ENCODE data around the gene SMIM21. TPM values are rescaled to one million over a fixed set of nuclear protein-coding genes. Genes with fewer than 3 reads are reported as not detected.

The SMIM21 gene
- total RNA-seq, 1 donor from 2014 or later = not detected

GRCh38 chr18:75422341-75422910 is 5.1 kb downstream of the SMIM21 start:
- Histone ChIP-seq H3K27me3 (no peaks in the 10 kb centered on the region), H3K27ac (no peak overlapping the region), H3K36me3 (no peaks in the 10 kb centered on the region), H3K4me1 (no peaks in the 10 kb centered on the region), H3K4me3 (no peak overlapping the region), H3K9me3 (no peaks in the 10 kb centered on the region)
- intact Hi-C loops (cut with DNase I) = no loop called here
- DNase-seq (no peak), ATAC-seq (no peak)
- no peak for TF ChIP-seq CTCF (IDR thresholded peaks at IDR 0.05)

GRCh38 chr18:75421656-75422055 is 5.8 kb downstream of the SMIM21 start:
- no peak overlapping the region for H3K27ac ChIP-seq
- H3K4me1 ChIP-seq = no peaks in the 10 kb centered on the region
- no peaks in the 10 kb centered on the region for H3K27me3 ChIP-seq
- DNase-seq = no peak
- no peak for TF ChIP-seq CTCF (IDR thresholded peaks at IDR 0.05)
- intact Hi-C loops (cut with DNase I) = no loop called here
- ATAC-seq = no peak
- no peaks in the 10 kb centered on the region for H3K9me3 ChIP-seq
- H3K36me3 ChIP-seq = no peaks in the 10 kb centered on the region
- no peak overlapping the region for H3K4me3 ChIP-seq

GRCh38 chr18:75418293-75419005 is 9.1 kb downstream of the SMIM21 start:
- Histone ChIP-seq H3K36me3 (no peaks in the 10 kb centered on the region), H3K4me3 (no peak overlapping the region), H3K27me3 (no peaks in the 10 kb centered on the region), H3K9me3 (no peaks in the 10 kb centered on the region), H3K27ac (no peak overlapping the region), H3K4me1 (no peaks in the 10 kb centered on the region)
- intact Hi-C loops (cut with DNase I) = no loop called here
- DNase-seq = no peak
- no peak for ATAC-seq
- TF ChIP-seq CTCF (IDR thresholded peaks at IDR 0.05) = no peak

- no peak for DNase-seq
- Histone ChIP-seq H3K4me3 (no peak overlapping the region), H3K9me3 (no peaks in the 10 kb centered on the region), H3K27ac (no peak overlapping the region), H3K27me3 (no peaks in the 10 kb centered on the region), H3K36me3 (no peaks in the 10 kb centered on the region), H3K4me1 (no peaks in the 10 kb centered on the region)
- TF ChIP-seq CTCF (IDR thresholded peaks at IDR 0.05) = no peak
- intact Hi-C loops (cut with DNase I) = no loop called here
- ATAC-seq = no peak
Measured at GRCh38 chr18:75410611-75411010, 16.9 kb downstream of the SMIM21 start.

GRCh38 chr18:75409806-75410205 is 17.7 kb downstream of the SMIM21 start:
- H3K9me3 ChIP-seq = no peaks in the 10 kb centered on the region
- intact Hi-C loops (cut with DNase I) = no loop called here
- H3K36me3 ChIP-seq = no peaks in the 10 kb centered on the region
- no peak overlapping the region for H3K27ac ChIP-seq
- no peak overlapping the region for H3K4me3 ChIP-seq
- no peak for DNase-seq
- H3K27me3 ChIP-seq = no peaks in the 10 kb centered on the region
- TF ChIP-seq CTCF (IDR thresholded peaks at IDR 0.05) = no peak
- ATAC-seq = no peak
- H3K4me1 ChIP-seq = no peaks in the 10 kb centered on the region

Measured in upper lobe of right lung (tissue), 1 donor.